ENCODE measurements around the gene IQGAP2. TPM values are rescaled to one million over a fixed set of nuclear protein-coding genes. Genes with fewer than 3 reads are reported as not detected.

The IQGAP2 gene
- total RNA-seq, 2 donors from 2014 or later, result 117 to 134 TPM

DNA sequence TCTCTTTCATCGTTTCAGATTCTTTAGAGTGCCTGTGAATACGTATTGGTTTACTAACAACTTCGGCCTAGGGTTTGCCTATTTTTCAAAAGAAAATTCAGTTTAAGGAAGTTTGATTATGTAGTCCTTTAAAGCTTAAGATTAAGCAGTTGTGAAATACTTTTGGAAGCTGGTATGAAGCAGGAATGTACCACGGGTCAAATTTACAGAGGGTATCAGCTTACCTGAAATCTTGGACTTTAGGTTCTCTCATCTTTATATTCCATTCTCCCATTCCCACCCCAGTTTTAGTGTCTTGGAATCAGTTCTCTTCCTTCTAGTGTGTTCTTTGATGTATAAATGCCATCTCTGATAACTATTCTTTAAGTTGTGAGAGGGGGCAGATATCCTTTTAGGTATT, 53.2 kb downstream of the IQGAP2 start:
- DNase-seq (no peak), ATAC-seq (no peak)
- H3K36me3 Mint-ChIP-seq (ENCODE audit: low read depth), result no peaks in the 10 kb centered on the region
- no peaks in the 10 kb centered on the region for H3K27me3 Mint-ChIP-seq
- H3K27ac Mint-ChIP-seq, result peak overlapping the region; percentile 34
- H3K9me3 ChIP-seq (ENCODE audit: control insufficient read depth, low read length, poor library complexity, severe bottlenecking), result no peaks in the 10 kb centered on the region
- no peak overlapping the region for H3K4me3 Mint-ChIP-seq
- H3K4me1 Mint-ChIP-seq, result peaks cover 35% of the 10 kb centered on the region

DNA sequence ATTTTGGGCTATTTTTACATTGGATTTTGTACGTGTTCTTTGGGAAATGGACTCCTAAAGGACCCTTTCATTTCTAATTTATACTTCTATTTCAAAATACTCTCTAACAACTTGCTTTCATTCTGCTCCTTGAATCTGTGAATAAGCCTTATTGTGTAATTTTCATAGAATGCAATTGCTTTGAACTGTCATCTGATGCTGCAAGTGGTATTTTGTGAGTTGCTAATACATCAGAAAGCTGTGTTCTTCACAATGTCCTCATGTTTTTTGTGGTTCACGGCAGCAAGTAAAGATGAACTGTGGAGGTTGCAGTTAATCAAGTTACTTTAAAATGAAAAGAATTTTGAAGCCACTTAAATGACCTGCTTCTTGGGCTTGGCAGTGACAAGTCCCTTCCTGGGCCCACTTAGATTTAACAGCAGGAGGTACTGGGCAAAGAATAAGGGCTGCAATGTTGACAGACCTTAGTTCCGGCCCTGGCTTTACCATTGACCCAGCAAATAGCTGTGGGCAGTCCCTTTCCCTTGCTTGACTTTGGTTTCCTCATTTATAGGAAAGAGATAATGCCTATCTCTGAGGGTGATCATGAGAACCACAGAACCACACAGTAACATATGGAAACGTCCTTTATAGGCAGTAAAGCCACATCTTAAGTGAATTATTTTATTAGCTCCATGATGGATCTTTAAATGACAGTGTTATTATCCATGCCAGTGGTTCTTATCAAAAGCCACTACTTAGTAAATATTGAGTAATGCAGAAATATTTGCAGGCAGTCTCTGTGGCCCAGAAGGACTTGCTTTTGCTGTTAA, 54.8 kb downstream of the IQGAP2 start:
- Mint-ChIP-seq H3K36me3 (ENCODE audit: low read depth) (peaks cover 6% of the 10 kb centered on the region), H3K4me1 (peaks cover 38% of the 10 kb centered on the region), H3K4me3 (no peak overlapping the region), H3K27me3 (no peaks in the 10 kb centered on the region), H3K27ac (peak overlapping the region; percentile 55)
- ATAC-seq (no peak), DNase-seq (no peak)
- no peaks in the 10 kb centered on the region for H3K9me3 ChIP-seq (ENCODE audit: control insufficient read depth, low read length, poor library complexity, severe bottlenecking)

DNA sequence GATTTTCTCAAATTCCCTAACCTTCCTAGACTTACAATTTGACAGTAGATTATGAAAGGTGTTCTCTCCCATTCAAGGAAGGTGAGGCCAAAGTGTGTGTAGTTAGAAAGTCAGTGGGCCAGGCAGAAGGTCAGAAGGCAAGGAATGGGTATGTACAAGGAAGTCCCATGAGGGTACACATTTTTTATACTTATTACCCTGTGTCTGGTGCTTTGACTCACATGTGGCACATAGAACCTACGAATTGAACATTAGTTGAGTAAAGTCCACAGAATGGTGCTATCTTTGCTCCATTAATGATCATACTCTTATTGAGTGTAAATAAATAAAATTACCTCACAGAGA, 55.4 kb downstream of the IQGAP2 start:
- no peaks in the 10 kb centered on the region for H3K27me3 Mint-ChIP-seq
- H3K4me1 Mint-ChIP-seq, result peaks cover 38% of the 10 kb centered on the region
- H3K9me3 ChIP-seq (ENCODE audit: control insufficient read depth, low read length, poor library complexity, severe bottlenecking), result no peaks in the 10 kb centered on the region
- H3K4me3 Mint-ChIP-seq, result no peak overlapping the region
- no peak for DNase-seq
- no peak for ATAC-seq
- H3K27ac Mint-ChIP-seq, result peak overlapping the region; percentile 55
- H3K36me3 Mint-ChIP-seq (ENCODE audit: low read depth), result peaks cover 6% of the 10 kb centered on the region

DNA sequence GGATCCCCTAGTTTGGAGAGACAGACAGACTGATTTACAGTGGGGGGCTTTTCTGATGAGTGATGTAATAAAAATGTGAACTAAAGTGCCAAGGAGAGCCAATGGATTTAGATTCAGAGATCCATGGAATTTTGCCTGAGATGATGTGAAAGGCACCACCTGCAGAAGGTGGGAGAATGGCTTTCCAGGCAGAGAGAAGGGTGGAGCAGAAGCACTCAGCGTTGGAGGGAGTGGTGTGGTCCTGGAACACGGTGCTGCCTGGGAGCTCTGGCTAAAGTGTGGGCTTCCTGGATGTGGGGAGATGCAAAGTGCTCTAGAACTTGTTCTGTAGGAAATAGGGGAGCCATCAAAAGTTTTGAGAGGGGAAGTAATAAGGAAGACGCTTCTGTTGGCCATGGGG, 57.0 kb downstream of the IQGAP2 start:
- peaks cover 8% of the 10 kb centered on the region for H3K36me3 Mint-ChIP-seq (ENCODE audit: low read depth)
- peaks cover 38% of the 10 kb centered on the region for H3K4me1 Mint-ChIP-seq
- no peaks in the 10 kb centered on the region for H3K9me3 ChIP-seq (ENCODE audit: control insufficient read depth, low read length, poor library complexity, severe bottlenecking)
- H3K4me3 Mint-ChIP-seq, result no peak overlapping the region
- no peak for DNase-seq
- no peaks in the 10 kb centered on the region for H3K27me3 Mint-ChIP-seq
- H3K27ac Mint-ChIP-seq, result peak overlapping the region; percentile 55
- no peak for ATAC-seq

DNA sequence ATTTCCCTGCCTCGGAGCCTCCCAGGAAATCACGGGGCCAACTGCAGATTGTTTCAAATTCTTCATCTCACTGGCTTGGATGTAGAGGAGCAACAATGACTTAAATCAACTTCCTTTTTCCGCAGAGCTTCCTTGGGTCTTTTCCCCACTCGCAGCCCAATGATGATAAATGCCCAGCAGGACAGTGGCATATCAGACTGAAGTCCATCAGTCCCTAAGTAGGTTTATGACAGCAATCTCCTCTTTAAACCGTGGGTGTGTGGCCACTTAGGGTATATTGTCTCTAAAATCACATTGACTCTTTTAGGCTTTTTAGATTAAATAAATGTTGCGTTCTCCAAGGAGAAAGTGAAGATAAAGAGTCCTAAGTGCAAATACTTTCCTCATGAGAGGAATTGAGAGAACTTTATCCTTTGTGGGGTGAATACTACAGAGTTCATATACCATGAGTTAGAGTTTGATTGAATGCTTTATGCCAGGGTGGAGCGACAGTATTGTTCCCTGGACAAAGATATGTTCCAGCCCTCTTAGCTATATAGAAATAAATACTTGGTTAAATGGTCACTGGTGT, 59.1 kb downstream of the IQGAP2 start:
- H3K4me1 Mint-ChIP-seq, result peaks cover 37% of the 10 kb centered on the region
- peak overlapping the region; percentile 71 for H3K27ac Mint-ChIP-seq
- no peak for DNase-seq

DNA sequence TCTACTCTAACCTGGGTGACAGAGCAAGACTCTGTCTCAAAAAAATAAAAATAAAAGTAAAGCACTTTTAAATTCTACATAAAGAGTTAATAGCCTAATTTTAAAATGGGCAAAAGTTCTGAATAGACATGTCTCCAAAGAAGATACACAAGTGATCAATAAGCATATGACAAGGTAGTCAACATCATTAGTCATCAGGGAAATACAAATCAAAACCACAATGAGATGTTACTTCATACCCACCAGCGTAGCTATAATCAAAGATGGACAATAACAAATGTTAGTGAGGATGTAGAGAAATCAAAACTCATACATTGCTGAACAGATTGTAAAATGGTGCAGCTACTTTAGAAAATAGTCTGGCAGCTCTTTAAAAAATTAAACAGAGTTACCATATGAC, 64.1 kb downstream of the IQGAP2 start:
- Mint-ChIP-seq H3K27ac (peak overlapping the region; percentile 77), H3K36me3 (ENCODE audit: low read depth) (peaks cover 7% of the 10 kb centered on the region), H3K4me1 (peaks cover 35% of the 10 kb centered on the region), H3K27me3 (no peaks in the 10 kb centered on the region), H3K4me3 (no peak overlapping the region)
- DNase-seq (no peak), ATAC-seq (peak; percentile 62)
- no peaks in the 10 kb centered on the region for H3K9me3 ChIP-seq (ENCODE audit: control insufficient read depth, low read length, poor library complexity, severe bottlenecking)

More for the DNA sequence above, 59.1 kb downstream of the IQGAP2 start:
- no peaks in the 10 kb centered on the region for H3K27me3 Mint-ChIP-seq
- H3K36me3 Mint-ChIP-seq (ENCODE audit: low read depth), result peaks cover 8% of the 10 kb centered on the region
- H3K4me3 Mint-ChIP-seq, result no peak overlapping the region
- no peaks in the 10 kb centered on the region for H3K9me3 ChIP-seq (ENCODE audit: control insufficient read depth, low read length, poor library complexity, severe bottlenecking)
- ATAC-seq, result no peak

DNA sequence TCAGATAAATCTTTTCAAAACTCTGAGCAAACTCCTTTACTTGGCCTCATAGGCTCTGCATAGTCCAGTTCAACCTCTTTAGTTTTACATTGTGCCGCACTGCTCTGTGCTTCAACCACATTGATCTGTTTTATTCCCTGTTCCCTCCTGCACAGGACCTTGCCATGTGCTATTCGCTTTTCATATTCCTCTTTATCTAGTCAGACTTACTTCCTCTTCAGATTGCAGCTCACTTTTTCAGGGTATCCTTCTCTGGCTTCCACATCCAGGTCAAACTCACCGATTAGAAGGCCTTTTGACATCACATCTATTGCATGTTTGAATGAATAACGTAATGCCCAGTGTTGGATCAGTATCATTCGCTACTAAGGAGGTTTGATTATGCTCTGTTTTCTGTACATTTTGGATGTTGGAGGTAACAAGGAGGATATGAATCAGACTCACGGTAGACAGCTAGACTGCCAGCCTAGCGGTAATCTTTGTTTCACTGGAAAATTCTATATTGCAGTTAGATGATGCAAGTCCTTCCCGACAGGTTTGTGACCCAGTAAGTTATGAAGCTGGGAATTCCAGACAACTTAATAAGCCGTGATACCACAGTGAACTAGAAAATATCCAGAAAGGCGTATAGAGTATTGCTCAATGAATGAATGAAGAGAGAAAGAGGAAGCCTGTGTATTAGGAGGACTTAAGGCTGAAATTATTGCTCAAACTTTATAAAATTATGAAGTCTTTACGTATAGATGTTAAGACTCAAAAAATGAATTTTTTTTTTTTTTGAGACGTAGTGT, 65.7 kb downstream of the IQGAP2 start:
- no peaks in the 10 kb centered on the region for H3K27me3 Mint-ChIP-seq
- H3K4me1 Mint-ChIP-seq, result peaks cover 45% of the 10 kb centered on the region
- peak overlapping the region; percentile 99 for H3K27ac Mint-ChIP-seq
- peaks cover 4% of the 10 kb centered on the region for H3K36me3 Mint-ChIP-seq (ENCODE audit: low read depth)
- no peaks in the 10 kb centered on the region for H3K9me3 ChIP-seq (ENCODE audit: control insufficient read depth, low read length, poor library complexity, severe bottlenecking)
- ATAC-seq, result peak; percentile 11
- H3K4me3 Mint-ChIP-seq, result no peak overlapping the region
- no peak for DNase-seq

DNA sequence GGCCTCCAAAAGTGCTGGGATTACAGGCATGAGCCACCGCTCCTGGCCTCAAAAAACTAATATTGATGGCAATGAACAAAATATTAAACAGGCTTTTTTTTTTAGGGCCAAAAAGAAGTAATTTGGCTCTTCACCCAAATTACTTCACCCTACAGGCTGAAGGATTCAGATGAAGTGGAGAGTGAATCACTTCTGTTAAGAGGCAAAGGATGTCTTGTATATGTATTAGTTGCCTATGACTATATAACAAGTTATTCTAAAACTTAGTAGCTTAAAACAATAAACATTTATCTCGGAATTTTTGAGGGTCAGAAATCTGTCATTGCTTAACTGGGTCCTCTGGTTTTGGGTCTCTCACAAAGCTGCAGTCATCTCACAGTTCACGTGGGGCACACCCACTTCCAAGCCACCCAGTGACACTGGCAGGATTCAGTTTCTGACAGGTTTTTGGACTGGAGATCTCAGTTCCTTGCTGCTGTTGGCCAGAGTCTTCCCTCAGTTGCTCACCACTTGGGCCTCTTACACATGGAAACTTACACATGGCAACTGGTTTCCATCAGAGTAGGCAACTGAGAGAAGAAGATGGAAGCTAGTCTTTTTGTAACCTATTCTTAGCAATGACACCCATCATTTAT, 66.7 kb downstream of the IQGAP2 start:
- Mint-ChIP-seq H3K27me3 (no peaks in the 10 kb centered on the region), H3K36me3 (ENCODE audit: low read depth) (peaks cover 2% of the 10 kb centered on the region), H3K4me1 (peaks cover 52% of the 10 kb centered on the region), H3K4me3 (no peak overlapping the region), H3K27ac (peak overlapping the region; percentile 99)
- no peak for ATAC-seq
- H3K9me3 ChIP-seq (ENCODE audit: control insufficient read depth, low read length, poor library complexity, severe bottlenecking), result no peaks in the 10 kb centered on the region
- no peak for DNase-seq

DNA sequence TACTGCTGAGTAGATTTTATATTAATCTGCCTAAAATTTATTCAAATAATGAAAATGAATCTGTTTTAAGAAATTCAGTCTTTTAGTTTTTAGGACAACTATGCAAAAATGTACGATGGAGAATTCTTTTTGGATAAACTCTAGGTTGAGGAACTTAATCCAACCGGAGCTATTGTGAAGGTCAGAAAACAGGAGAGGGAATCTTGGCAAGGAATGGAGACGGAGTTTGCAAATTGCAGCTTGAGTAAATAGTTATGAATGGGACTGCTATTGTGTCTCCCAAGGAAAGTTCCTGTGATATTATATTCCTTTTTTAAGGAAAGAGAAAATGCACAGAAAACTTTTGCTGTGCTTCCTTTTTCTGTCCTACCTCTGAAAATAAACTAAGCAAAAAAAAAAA, 67.9 kb downstream of the IQGAP2 start:
- H3K4me3 Mint-ChIP-seq, result peak overlapping the region; percentile 2
- no peaks in the 10 kb centered on the region for H3K27me3 Mint-ChIP-seq
- H3K9me3 ChIP-seq (ENCODE audit: control insufficient read depth, low read length, poor library complexity, severe bottlenecking), result no peaks in the 10 kb centered on the region
- no peak for ATAC-seq
- H3K36me3 Mint-ChIP-seq (ENCODE audit: low read depth), result peaks cover 2% of the 10 kb centered on the region
- peak overlapping the region; percentile 99 for H3K27ac Mint-ChIP-seq
- DNase-seq, result no peak
- H3K4me1 Mint-ChIP-seq, result peaks cover 55% of the 10 kb centered on the region

DNA sequence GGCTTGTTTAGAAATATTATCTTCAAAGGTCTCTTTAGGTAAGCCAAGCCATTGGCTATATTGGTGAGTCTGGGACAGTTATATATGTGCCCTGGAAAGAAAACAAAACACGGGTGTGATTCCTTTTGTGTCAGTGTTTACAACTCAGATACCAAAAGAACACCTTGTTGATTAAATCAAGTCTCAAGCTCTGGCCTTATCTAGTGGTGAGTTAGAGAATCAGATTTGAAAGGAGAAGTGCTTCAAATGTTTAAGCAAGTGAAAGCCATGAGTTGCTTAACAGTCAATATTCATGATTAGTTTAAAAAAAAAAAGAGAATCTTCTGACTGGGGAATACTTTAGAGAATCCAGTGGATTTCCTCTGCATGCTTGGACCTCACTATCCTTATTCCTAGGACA, 68.3 kb downstream of the IQGAP2 start:
- no peak for DNase-seq
- no peak for ATAC-seq
- Mint-ChIP-seq H3K36me3 (ENCODE audit: low read depth) (peaks cover 2% of the 10 kb centered on the region), H3K27ac (peak overlapping the region; percentile 99), H3K4me3 (peak overlapping the region; percentile 2), H3K4me1 (peaks cover 56% of the 10 kb centered on the region), H3K27me3 (no peaks in the 10 kb centered on the region)
- H3K9me3 ChIP-seq (ENCODE audit: control insufficient read depth, low read length, poor library complexity, severe bottlenecking), result no peaks in the 10 kb centered on the region

DNA sequence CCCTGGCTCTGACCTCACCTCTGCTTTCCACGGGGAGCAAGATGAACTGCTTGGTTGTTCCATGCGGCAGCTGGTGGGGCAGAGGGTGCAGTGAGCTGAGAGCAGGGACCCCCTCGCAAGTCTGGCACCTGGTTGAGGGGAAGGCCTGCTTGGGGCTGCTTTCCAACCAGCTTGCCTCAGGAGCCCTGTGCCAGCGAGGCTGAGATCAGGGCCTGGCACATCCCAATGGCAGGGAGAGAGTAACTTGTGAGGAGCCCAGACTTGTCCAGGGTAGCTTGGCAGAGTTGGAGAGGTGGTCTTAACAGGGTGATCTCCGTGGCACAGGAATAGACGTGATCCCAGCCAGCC, 68.9 kb downstream of the IQGAP2 start:
- H3K9me3 ChIP-seq (ENCODE audit: control insufficient read depth, low read length, poor library complexity, severe bottlenecking), result no peaks in the 10 kb centered on the region
- ATAC-seq (no peak), DNase-seq (no peak)
- Mint-ChIP-seq H3K4me1 (peaks cover 58% of the 10 kb centered on the region), H3K27ac (peak overlapping the region; percentile 99), H3K4me3 (peak overlapping the region; percentile 61), H3K36me3 (ENCODE audit: low read depth) (peaks cover 2% of the 10 kb centered on the region), H3K27me3 (no peaks in the 10 kb centered on the region)

DNA sequence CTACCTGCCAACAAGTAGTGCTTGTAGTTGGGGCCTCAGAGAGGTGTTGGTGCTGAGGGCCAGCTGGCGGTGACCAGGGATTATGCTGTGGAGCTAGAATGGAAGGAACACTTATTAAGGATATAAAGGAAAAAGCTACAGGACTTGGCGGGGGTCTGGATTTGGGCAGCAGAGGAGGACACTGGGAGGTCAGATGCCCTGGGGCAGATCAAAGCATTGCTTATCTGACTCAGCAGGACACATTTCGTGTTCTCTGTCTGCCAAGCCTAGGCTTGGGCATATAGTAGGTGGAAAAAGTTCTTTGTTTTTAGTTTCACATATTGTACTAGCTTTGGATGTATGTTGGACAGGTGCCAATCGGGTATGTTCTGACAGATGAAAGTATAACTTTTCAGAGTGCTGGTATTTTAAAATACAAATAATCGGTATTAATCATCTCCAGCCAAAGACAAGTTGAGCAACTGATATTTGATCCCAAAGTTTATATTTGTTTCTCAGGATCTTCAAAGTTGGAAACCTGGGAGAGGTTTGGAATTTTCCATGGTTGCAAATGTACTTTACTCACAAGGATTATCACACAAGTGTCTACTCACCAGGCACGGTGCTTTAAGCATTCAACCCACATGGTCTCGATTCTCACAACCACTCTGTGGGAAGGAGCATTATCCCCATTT, 69.4 kb downstream of the IQGAP2 start:
- no peak for DNase-seq
- no peaks in the 10 kb centered on the region for H3K27me3 Mint-ChIP-seq
- H3K27ac Mint-ChIP-seq, result peak overlapping the region; percentile 99
- no peak for ATAC-seq
- H3K4me3 Mint-ChIP-seq, result peak overlapping the region; percentile 61
- peaks cover 57% of the 10 kb centered on the region for H3K4me1 Mint-ChIP-seq
- H3K9me3 ChIP-seq (ENCODE audit: control insufficient read depth, low read length, poor library complexity, severe bottlenecking), result no peaks in the 10 kb centered on the region
- peaks cover 2% of the 10 kb centered on the region for H3K36me3 Mint-ChIP-seq (ENCODE audit: low read depth)

DNA sequence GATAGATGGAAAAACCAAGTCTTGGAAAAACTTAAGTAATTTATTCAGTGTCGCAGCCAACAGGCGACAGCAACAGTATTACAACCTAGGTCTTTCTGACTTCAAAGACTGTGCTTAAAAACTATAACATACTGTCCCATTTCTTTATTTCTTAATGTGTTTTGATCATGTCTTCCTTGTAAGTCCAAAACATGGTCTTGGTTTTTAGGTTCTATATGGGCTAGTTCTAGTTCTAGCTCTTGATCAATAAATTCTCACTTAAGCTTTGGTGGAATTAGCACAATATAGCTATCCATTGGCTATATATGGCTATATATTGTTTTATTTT, 69.9 kb downstream of the IQGAP2 start:
- H3K4me1 Mint-ChIP-seq, result peaks cover 53% of the 10 kb centered on the region
- ATAC-seq, result no peak
- no peaks in the 10 kb centered on the region for H3K27me3 Mint-ChIP-seq
- H3K4me3 Mint-ChIP-seq, result no peak overlapping the region
- H3K9me3 ChIP-seq (ENCODE audit: control insufficient read depth, low read length, poor library complexity, severe bottlenecking), result no peaks in the 10 kb centered on the region
- no peak for DNase-seq
- peaks cover 2% of the 10 kb centered on the region for H3K36me3 Mint-ChIP-seq (ENCODE audit: low read depth)
- peak overlapping the region; percentile 99 for H3K27ac Mint-ChIP-seq
